Effector memory CD8-positive, alpha-beta T cell (primary cell): ENCODE results near the gene MYOCD.

Experiments used
- ATAC-seq: fragments of 150-1000 bp; cut with Tn5 transposase; replicated peaks from 2 replicates; pipeline ENCODE4 v1.10.0; 2021; ENCODE audit warnings: mild to moderate bottlenecking, moderate library complexity
- DNase-seq, 3 experiments: peaks; one replicate each; pipeline ENCODE4 v3.0.0; 2021
- H3K27ac Mint-ChIP-seq, 2 donors: one replicate each; pipeline ENCODE4 v1.8.0; 2022; ENCODE audit warnings: mild to moderate bottlenecking in 2 of 2, mixed read lengths in 2 of 2, moderate library complexity in 2 of 2
- H3K27me3 Mint-ChIP-seq, 2 donors: one replicate each; pipeline ENCODE4 v1.8.0; 2022; ENCODE audit warnings: mixed read lengths in 2 of 2
- H3K36me3 Mint-ChIP-seq: one replicate; pipeline ENCODE4 v1.8.0; 2022; ENCODE audit warnings: mild to moderate bottlenecking, moderate library complexity, mixed read lengths; ENCODE audit not compliant: insufficient read depth
- H3K4me1 Mint-ChIP-seq, 2 donors: one replicate each; pipeline ENCODE4 v1.8.0; 2022; ENCODE audit warnings: low read depth in 2 of 2, mixed read lengths in 2 of 2
- H3K4me3 Mint-ChIP-seq, 2 donors: one replicate each; pipeline ENCODE4 v1.8.0; 2022; ENCODE audit warnings: mild to moderate bottlenecking in 2 of 2, mixed read lengths in 2 of 2, moderate library complexity in 2 of 2
- H3K9me3 Mint-ChIP-seq, 2 donors: one replicate each; pipeline ENCODE4 v1.8.0; 2022; ENCODE audit warnings: mixed read lengths in 2 of 2

Gene MYOCD

DNA sequence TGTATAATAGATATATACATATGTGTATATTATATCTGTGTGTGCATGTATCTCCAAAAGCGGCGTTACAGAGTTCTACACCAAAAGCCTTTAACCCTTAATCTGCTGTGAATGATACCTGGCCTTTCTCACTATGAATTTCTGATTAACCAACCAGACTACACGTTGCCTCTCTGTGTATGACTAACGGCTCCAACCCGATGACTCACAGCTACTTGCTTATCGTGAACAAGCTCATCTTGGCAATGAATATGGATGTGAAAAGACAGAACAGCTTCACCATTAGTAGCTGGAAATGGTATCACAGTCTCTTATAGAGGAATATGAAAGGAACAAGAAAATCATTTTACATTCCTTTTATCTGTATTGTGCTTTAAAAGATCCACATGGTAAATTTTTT lies 99.9 kb downstream of the MYOCD start:
- no peak for ATAC-seq
- Mint-ChIP-seq H3K27ac (no peak overlapping the region), H3K27me3 (peaks cover 0 to 10% of the 10 kb centered on the region in 2 donors), H3K4me3 (no peak overlapping the region), H3K4me1 (no peaks in the 10 kb centered on the region), H3K36me3 (no peaks in the 10 kb centered on the region), H3K9me3 (peaks cover 6 to 20% of the 10 kb centered on the region in 2 donors)
- DNase-seq: no peak

DNA sequence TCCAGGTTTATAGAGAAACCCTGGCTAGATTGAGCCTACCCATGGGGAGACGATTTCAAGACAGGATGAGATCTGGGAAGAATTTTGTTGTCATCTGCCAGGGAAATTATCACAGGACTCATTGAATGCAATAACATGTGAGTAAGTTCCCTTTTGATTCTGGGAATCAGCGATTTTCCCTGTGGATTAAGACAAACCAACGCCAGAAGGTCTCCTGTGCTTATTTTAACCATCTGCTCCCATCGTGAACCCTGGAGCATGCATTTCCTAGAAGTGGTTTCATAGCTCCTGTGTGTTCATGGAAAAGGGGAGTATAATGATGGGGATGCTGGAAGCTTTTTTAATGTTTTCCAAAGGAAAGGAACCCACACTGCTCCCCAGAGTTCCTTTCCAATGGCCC lies 102.6 kb downstream of the MYOCD start:
- H3K27me3 Mint-ChIP-seq: peaks cover 0 to 10% of the 10 kb centered on the region in 2 donors
- ATAC-seq (no peak), DNase-seq (no peak)
- no peak overlapping the region for H3K27ac Mint-ChIP-seq
- no peak overlapping the region for H3K4me3 Mint-ChIP-seq
- H3K9me3 Mint-ChIP-seq: peaks cover 1 to 5% of the 10 kb centered on the region in 2 donors
- no peaks in the 10 kb centered on the region for H3K4me1 Mint-ChIP-seq
- no peaks in the 10 kb centered on the region for H3K36me3 Mint-ChIP-seq

DNA sequence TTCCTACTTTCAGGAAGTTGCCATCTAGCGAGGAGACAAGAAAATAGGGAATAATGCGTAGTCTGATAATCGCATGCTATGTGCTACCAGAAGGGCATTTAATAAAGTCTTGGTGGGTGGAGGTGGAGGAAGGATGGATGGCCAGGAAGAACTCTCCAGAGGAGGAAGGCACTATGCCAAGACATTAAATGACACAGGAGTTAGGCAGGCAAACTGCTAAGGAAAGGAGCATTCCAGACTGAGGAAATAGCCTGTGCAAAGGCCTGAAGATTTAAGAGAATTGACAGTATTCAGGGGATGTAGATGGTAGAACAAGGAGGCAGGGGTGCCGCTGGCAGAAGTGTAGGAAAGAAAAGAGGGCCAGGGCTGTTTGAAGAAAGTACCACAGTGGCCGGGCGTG lies 104.3 kb downstream of the MYOCD start:
- ATAC-seq: no peak
- no peaks in the 10 kb centered on the region for H3K4me1 Mint-ChIP-seq
- peaks cover 0 to 10% of the 10 kb centered on the region in 2 donors for H3K27me3 Mint-ChIP-seq
- no peak overlapping the region for H3K27ac Mint-ChIP-seq
- no peak for DNase-seq
- H3K36me3 Mint-ChIP-seq: no peaks in the 10 kb centered on the region
- H3K9me3 Mint-ChIP-seq: peaks cover 0 to 5% of the 10 kb centered on the region in 2 donors
- H3K4me3 Mint-ChIP-seq: no peak overlapping the region

GRCh38 chr17:12773153-12773552 lies 107.5 kb downstream of the MYOCD start:
- Mint-ChIP-seq H3K9me3 (peaks cover 0 to 5% of the 10 kb centered on the region in 2 donors), H3K4me3 (no peak overlapping the region), H3K27me3 (peaks cover 0 to 10% of the 10 kb centered on the region in 2 donors), H3K36me3 (no peaks in the 10 kb centered on the region), H3K4me1 (no peaks in the 10 kb centered on the region), H3K27ac (no peak overlapping the region)
- no peak for ATAC-seq
- no peak for DNase-seq

GRCh38 chr17:12789075-12789480 lies 123.4 kb downstream of the MYOCD start:
- ATAC-seq (no peak), DNase-seq (no peak)
- Mint-ChIP-seq H3K27me3 (peaks cover 49 to 63% of the 10 kb centered on the region in 2 donors), H3K4me1 (peaks cover 0 to 6% of the 10 kb centered on the region in 2 donors), H3K36me3 (peaks cover 4% of the 10 kb centered on the region), H3K27ac (no peak overlapping the region), H3K9me3 (peaks cover 0 to 4% of the 10 kb centered on the region in 2 donors), H3K4me3 (peak overlapping the region; percentile 5 to 22)

DNA sequence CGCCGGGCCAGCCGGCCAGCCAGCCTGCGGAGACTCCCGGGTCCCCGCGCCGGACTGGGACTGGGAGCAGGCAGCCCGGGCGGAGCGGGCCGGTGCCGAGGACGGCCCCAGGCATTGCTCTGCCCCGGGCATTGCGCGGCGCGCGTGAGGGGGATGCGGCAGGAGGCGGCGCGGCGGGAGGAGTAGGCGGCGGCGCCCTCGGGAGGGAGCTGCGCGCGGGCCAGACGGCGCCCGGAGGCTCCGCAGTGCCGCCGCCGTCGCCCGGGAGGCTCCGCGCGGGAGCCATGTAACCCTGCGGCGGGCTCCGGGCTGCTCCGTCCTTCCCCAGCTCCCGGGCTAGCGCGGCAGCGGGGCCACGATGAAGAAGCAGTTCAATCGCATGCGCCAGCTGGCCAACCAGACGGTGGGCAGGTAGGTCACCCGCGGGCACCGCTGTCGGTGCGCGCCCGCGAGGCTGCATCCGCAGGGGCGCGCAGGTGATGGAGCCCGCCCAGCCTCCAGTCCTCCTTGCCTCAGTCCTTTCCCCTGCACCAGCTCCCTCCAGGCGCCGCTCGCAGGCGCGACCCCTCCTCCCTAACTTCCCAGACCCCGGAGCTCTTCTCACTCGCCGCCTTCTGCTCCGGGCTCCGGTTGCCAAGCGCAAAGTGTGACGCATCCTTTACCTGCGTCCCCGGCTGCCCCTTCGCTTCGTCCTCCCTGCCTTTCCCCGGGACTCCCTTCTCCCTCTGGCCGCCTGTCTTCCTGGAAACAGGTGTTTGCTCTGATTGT lies 124.0 kb downstream of the MYOCD start, which contains the start of gene ARHGAP44:
TSS of gene ARHGAP44 (plus strand) at position 18 of the 768 bp plus-strand sequence. CDS start at position 359, 341 bp downstream.
- peaks cover 49 to 69% of the 10 kb centered on the region in 2 donors for H3K27me3 Mint-ChIP-seq
- no peak within 1 kb of the TSS for H3K27ac Mint-ChIP-seq
- DNase-seq (no peak), ATAC-seq (no peak)
- peaks cover 0 to 6% of the 10 kb centered on the region in 2 donors for H3K4me1 Mint-ChIP-seq
- H3K9me3 Mint-ChIP-seq: peaks cover 0 to 4% of the 10 kb centered on the region in 2 donors
- peaks cover 4% of the 10 kb centered on the region for H3K36me3 Mint-ChIP-seq
- peak within 1 kb of the TSS; percentile 65 to 70 for H3K4me3 Mint-ChIP-seq

DNA sequence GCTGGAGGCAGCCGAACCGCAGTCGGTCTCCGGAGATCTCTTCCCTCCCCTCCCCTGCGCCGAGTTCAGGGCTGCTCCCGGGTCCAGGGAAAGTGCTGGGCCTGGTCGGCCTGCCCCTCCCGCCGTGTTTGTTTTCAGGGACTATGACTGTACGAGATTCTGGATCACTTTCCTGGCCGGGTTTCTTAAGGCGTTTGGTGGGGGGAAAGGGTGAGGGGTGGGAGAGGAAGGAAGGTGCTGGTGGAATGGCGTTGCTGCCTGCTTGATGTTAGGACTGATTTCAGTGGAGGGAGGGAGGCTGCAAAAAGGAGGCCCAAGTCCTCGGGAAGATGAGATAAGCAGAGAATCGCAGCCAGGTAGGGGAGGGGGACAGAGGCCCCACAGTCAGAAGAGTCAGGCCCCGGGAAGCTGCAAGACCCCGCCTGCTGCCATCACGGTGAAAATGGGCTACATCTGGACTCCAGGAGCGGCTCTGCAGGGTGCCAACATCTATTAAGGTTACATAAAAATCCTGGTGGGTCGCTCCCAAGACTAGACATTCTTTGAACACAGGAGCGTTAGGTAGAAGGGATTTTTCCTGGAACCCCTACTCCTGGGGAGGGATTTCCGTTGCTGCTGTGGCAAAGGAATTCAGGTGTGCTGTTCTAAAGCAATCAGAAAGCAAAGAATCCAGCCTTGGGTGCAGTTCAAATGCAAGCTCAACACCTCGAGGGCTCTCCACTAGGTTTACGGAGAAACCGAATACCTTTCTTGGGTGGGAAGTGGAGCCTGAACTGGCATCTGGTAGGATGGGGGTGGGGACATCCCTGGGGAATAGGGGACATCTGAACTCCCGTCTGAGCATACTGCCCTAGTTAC lies 124.8 kb downstream of the MYOCD start:
- H3K4me3 Mint-ChIP-seq: peak overlapping the region; percentile 65 to 70
- DNase-seq (no peak), ATAC-seq (no peak)
- H3K9me3 Mint-ChIP-seq: peaks cover 0 to 4% of the 10 kb centered on the region in 2 donors
- no peak overlapping the region for H3K27ac Mint-ChIP-seq
- peaks cover 49 to 72% of the 10 kb centered on the region in 2 donors for H3K27me3 Mint-ChIP-seq
- H3K36me3 Mint-ChIP-seq: peaks cover 4% of the 10 kb centered on the region
- H3K4me1 Mint-ChIP-seq: peaks cover 0 to 6% of the 10 kb centered on the region in 2 donors

DNA sequence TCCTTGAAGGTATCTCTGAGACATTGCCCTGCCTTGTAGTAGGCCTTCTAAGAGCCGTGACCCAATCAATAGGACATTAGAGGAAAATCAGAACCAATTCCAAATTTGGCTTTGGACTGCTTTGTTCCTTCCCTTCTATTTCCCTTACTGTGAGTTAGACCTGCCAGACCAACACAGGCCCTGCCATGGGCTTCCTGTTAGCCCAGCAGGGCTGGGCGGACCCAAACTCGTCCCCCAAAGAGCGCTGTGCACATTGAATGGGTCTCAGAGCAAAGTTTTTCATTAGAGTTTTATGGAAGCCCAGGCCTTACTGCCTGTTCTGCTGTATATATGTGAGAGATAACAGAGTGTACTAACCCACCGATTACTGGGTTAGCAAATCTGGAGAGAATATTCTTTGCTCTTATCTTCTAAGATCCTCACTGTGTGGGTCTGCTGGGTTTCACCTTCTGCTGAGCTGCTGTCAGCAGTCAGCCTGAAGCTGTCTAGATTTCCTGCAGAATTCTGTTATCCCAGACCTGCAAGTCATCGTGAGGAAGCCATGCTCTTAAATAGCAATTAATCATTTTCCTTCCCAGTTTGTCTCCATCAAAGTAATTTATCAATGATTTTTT lies 129.3 kb downstream of the MYOCD start:
- H3K27me3 Mint-ChIP-seq: peaks cover 31 to 50% of the 10 kb centered on the region in 2 donors
- H3K4me3 Mint-ChIP-seq: no peak overlapping the region
- H3K4me1 Mint-ChIP-seq: peaks cover 0 to 4% of the 10 kb centered on the region in 2 donors
- DNase-seq: no peak
- H3K36me3 Mint-ChIP-seq: no peaks in the 10 kb centered on the region
- no peak for ATAC-seq
- no peak overlapping the region for H3K27ac Mint-ChIP-seq
- H3K9me3 Mint-ChIP-seq: peaks cover 4 to 11% of the 10 kb centered on the region in 2 donors

GRCh38 chr17:12800855-12801365 lies 135.2 kb downstream of the MYOCD start:
- H3K27me3 Mint-ChIP-seq: peaks cover 11 to 13% of the 10 kb centered on the region in 2 donors
- H3K9me3 Mint-ChIP-seq: peaks cover 5 to 11% of the 10 kb centered on the region in 2 donors
- H3K4me1 Mint-ChIP-seq: no peaks in the 10 kb centered on the region
- H3K36me3 Mint-ChIP-seq: no peaks in the 10 kb centered on the region
- H3K4me3 Mint-ChIP-seq: no peak overlapping the region
- no peak overlapping the region for H3K27ac Mint-ChIP-seq
- ATAC-seq: no peak
- no peak for DNase-seq

DNA sequence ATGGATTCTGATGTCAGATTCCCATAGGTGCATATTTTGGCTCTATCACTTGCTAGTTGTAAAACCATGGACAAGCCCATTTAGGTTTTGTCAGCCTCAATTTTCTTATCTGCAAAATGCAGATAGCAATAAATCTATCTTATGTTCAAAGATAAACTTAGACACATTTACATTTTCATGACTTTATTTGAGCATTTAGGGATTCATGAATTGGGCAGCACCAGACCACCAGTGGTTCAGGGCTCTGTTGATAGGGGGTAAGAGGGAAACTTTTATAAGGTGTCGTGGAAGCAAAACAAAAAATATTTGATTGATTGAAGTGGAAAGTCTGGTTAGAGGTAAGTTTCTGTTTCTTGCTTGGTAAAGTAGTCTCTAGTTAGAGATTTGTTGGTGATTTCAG lies 140.9 kb downstream of the MYOCD start:
- ATAC-seq (no peak), DNase-seq (no peak)
- Mint-ChIP-seq H3K27me3 (peaks cover 0 to 17% of the 10 kb centered on the region in 2 donors), H3K9me3 (peaks cover 16% of the 10 kb centered on the region in 2 donors), H3K36me3 (no peaks in the 10 kb centered on the region), H3K4me1 (no peaks in the 10 kb centered on the region), H3K4me3 (no peak overlapping the region), H3K27ac (no peak overlapping the region)

- Mint-ChIP-seq H3K36me3 (no peaks in the 10 kb centered on the region), H3K27ac (no peak overlapping the region), H3K9me3 (peaks cover 16 to 17% of the 10 kb centered on the region in 2 donors), H3K4me3 (no peak overlapping the region), H3K4me1 (no peaks in the 10 kb centered on the region), H3K27me3 (peaks cover 0 to 12% of the 10 kb centered on the region in 2 donors)
- DNase-seq (no peak), ATAC-seq (no peak)
Observed at GRCh38 chr17:12808723-12809122, 143.0 kb downstream of the MYOCD start.

GRCh38 chr17:12812877-12813276 lies 147.2 kb downstream of the MYOCD start:
- Mint-ChIP-seq H3K36me3 (no peaks in the 10 kb centered on the region), H3K4me1 (no peaks in the 10 kb centered on the region), H3K4me3 (no peak overlapping the region), H3K9me3 (peaks cover 7 to 11% of the 10 kb centered on the region in 2 donors), H3K27me3 (peaks cover 0 to 9% of the 10 kb centered on the region in 2 donors), H3K27ac (no peak overlapping the region)
- DNase-seq (no peak), ATAC-seq (no peak)

- DNase-seq (no peak), ATAC-seq (no peak)
- Mint-ChIP-seq H3K27me3 (peaks cover 0 to 9% of the 10 kb centered on the region in 2 donors), H3K4me3 (no peak overlapping the region), H3K36me3 (no peaks in the 10 kb centered on the region), H3K9me3 (peaks cover 7 to 9% of the 10 kb centered on the region in 2 donors), H3K4me1 (no peaks in the 10 kb centered on the region), H3K27ac (no peak overlapping the region)
Observed at GRCh38 chr17:12813664-12814063, 148.0 kb downstream of the MYOCD start.
